CD8-positive, alpha-beta memory T cell (primary cell): ENCODE data around the gene IGF2BP1. TPM values are rescaled to one million over a fixed set of nuclear protein-coding genes. Genes with fewer than 3 reads are reported as not detected.
"Not testable (repeated sequence)": the region's sequence is repeated elsewhere in the genome, so short reads cannot be mapped to it uniquely, and the experiment has no call there.

Experiments used
- CTCF ChIA-PET: fragments of 350-600 bp; sonication (Branson Sonifier 250); formaldehyde crosslinking; loops from one replicate; lab custom pipeline; 2021; ENCODE audit warnings: antibody characterized with exemption; lab: Charles Lee
- POLR2A ChIA-PET: fragments of 350-600 bp; sonication (Branson Sonifier 250); formaldehyde crosslinking; loops from one replicate; lab custom pipeline; 2021; ENCODE audit warnings: antibody characterized with exemption; lab: Charles Lee
- DNase-seq, 5 donors: peaks; one replicate each; pipeline versions ENCODE4 v3.0.0 to v3.0.0-alpha.2; 2020 to 2022; ENCODE audit warnings: mixed read lengths in 1 of 5
- H3K27ac ChIP-seq: one replicate; pipeline ENCODE4 v1.7.0; 2013; ENCODE audit warnings: low read depth, mild to moderate bottlenecking, low read length, moderate library complexity
- H3K27me3 ChIP-seq: 2 replicates; pipeline ENCODE4 v1.7.0; 2013; ENCODE audit warnings: low read length, mild to moderate bottlenecking; ENCODE audit not compliant: insufficient read depth, poor library complexity, severe bottlenecking
- H3K36me3 ChIP-seq: 2 replicates; pipeline ENCODE4 v1.7.0; 2013; ENCODE audit warnings: mild to moderate bottlenecking, low read length, moderate library complexity; ENCODE audit not compliant: insufficient read depth
- H3K4me1 ChIP-seq: 2 replicates; pipeline ENCODE4 v1.7.0; 2013; ENCODE audit warnings: mild to moderate bottlenecking, low read length, moderate library complexity; ENCODE audit not compliant: insufficient read depth
- H3K4me3 ChIP-seq: 2 replicates; pipeline ENCODE4 v1.7.0; 2013; ENCODE audit warnings: mild to moderate bottlenecking, low read length
- H3K9me3 ChIP-seq: 2 replicates; pipeline ENCODE4 v1.7.0; 2013; ENCODE audit warnings: mild to moderate bottlenecking, low read length
- H3K27ac Mint-ChIP-seq, 8 donors: one replicate each; pipeline ENCODE4 v1.8.0; 2020 to 2021; ENCODE audit warnings: mixed read lengths in 8 of 8, mild to moderate bottlenecking in 6 of 8, inconsistent platforms in 3 of 8, moderate library complexity in 3 of 8
- H3K27me3 Mint-ChIP-seq, 2 donors: one replicate each; pipeline ENCODE4 v1.8.0; 2020 to 2021; ENCODE audit warnings: mixed read lengths in 2 of 2, mild to moderate bottlenecking in 1 of 2, moderate library complexity in 1 of 2
- H3K36me3 Mint-ChIP-seq, 3 donors: one replicate each; pipeline ENCODE4 v1.8.0; 2020 to 2021; ENCODE audit warnings: mixed read lengths in 3 of 3, inconsistent platforms in 1 of 3, mild to moderate bottlenecking in 1 of 3
- H3K4me1 Mint-ChIP-seq, 3 donors: one replicate each; pipeline ENCODE4 v1.8.0; 2020 to 2021; ENCODE audit warnings: mixed read lengths in 3 of 3, inconsistent platforms in 1 of 3, mild to moderate bottlenecking in 1 of 3
- H3K4me3 Mint-ChIP-seq, 7 donors: one replicate each; pipeline ENCODE4 v1.8.0; 2020 to 2021; ENCODE audit warnings: mixed read lengths in 7 of 7, mild to moderate bottlenecking in 6 of 7, moderate library complexity in 4 of 7, inconsistent platforms in 2 of 7
- H3K9me3 Mint-ChIP-seq, 5 donors: one replicate each; pipeline ENCODE4 v1.8.0; 2020 to 2022; ENCODE audit warnings: mixed read lengths in 5 of 5, mild to moderate bottlenecking in 3 of 5, moderate library complexity in 2 of 5, inconsistent platforms in 1 of 5
- polyA plus RNA-seq: library from polyadenylated mRNA; unstranded; fragments of 300-500 nt; fragmentation: Illumina TruSeq; gene quantifications from one replicate; pipeline ENCODE4 v1.2.3, GENCODE V29; 2021
- total RNA-seq, 2 experiments: library from RNA; stranded (reverse); gene quantifications; one replicate each; pipeline ENCODE4 v1.2.3, GENCODE V29; 2021

Gene IGF2BP1
- total and polyA plus RNA-seq, 3 experiments from 2014 or later = 0.24 to 0.28 TPM; not detected in 1

DNA sequence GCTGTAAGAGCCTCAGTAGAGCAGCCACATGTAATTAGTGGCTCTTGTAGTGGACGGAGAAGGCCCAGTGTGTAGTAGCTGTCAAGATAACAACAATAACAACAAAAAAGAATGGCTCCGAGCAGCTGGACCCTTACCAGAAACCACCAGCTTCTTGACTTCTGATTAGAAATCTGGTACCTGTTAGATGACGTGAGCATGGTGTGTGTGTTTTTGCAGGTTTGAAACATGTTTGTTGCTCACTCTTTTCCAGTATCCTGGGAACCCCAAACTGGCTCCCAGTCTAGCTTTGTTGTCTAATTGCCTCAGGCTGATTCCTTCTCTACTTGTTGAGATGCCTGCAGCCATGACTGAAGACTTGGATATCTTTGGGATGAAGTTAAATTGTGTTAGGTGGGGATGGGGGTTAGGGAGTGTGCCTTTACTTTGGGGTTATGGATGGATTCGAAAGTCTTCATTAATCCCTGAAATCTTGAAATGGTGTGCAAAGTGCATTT, 21.0 kb downstream of the IGF2BP1 start:
- Histone ChIP-seq H3K36me3 (no peaks in the 10 kb centered on the region), H3K4me1 (no peaks in the 10 kb centered on the region), H3K27ac (no peak overlapping the region), H3K27me3 (peaks cover under 1% of the 10 kb centered on the region), H3K9me3 (no peaks in the 10 kb centered on the region), H3K4me3 (no peak overlapping the region)
- no peak overlapping the region for H3K27ac Mint-ChIP-seq
- H3K4me3 Mint-ChIP-seq = no peak overlapping the region
- ChIA-PET CTCF (no interaction called here), POLR2A (no interaction called here)
- no peaks in the 10 kb centered on the region for H3K4me1 Mint-ChIP-seq
- DNase-seq = no peak
- no peaks in the 10 kb centered on the region for H3K9me3 Mint-ChIP-seq
- H3K27me3 Mint-ChIP-seq = peaks cover 25 to 48% of the 10 kb centered on the region in 2 donors
- H3K36me3 Mint-ChIP-seq = no peaks in the 10 kb centered on the region

DNA sequence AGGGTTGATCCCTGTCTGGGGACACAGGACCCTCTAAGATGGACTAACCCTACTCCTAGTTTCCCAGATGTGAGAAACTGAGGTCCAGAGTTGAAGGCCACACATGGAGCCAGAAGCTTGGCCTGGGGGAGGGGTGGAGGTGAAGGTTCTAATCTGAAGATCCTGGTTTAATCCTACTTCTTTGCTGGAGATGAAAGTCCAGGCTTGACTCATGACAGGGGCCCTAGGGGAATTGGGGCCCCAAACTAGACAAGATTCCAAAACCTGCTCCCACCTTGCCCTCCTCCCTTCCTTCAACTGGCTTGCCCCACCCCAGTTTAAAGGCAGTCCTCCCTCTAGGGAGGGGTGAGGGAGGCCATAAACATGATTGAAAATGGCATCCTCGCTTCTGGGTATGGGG, 21.6 kb downstream of the IGF2BP1 start:
- H3K9me3 ChIP-seq = no peaks in the 10 kb centered on the region
- no peaks in the 10 kb centered on the region for H3K27me3 ChIP-seq
- Mint-ChIP-seq H3K27me3 (peaks cover 26 to 54% of the 10 kb centered on the region in 2 donors), H3K4me1 (no peaks in the 10 kb centered on the region), H3K9me3 (no peaks in the 10 kb centered on the region), H3K36me3 (no peaks in the 10 kb centered on the region), H3K4me3 (no peak overlapping the region), H3K27ac (no peak overlapping the region)
- DNase-seq = no peak
- H3K4me3 ChIP-seq = no peak overlapping the region
- ChIA-PET CTCF (interaction anchor here (1.0 kb wide), 1 partner anchor 11 kb away, joined by 3 read pairs; no protein-coding TSS in a partner anchor), POLR2A (no interaction called here)
- H3K4me1 ChIP-seq = no peaks in the 10 kb centered on the region
- no peaks in the 10 kb centered on the region for H3K36me3 ChIP-seq
- H3K27ac ChIP-seq = no peak overlapping the region

DNA sequence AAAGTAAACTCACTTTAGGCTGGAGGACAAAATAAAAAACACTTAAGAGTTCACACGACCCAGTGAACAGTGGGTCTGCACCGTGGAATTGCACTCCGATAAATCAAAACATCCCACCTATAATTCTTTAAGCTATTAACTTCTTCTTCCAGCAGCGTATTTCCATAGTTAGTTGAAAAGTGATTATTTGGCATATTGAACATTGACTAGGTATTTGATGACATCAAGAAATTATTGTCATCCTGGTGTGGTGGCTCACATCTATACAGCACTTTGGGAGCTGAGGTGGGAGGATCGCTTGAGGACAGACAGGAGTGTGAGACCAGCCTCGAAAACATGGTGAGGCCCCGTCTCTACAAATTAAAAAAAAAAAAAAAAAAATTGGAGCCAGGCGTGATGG, 23.4 kb downstream of the IGF2BP1 start:
- no peak overlapping the region for H3K4me3 Mint-ChIP-seq
- H3K27me3 ChIP-seq = no peaks in the 10 kb centered on the region
- DNase-seq = no peak
- no peaks in the 10 kb centered on the region for H3K36me3 Mint-ChIP-seq
- H3K4me3 ChIP-seq = no peak overlapping the region
- CTCF ChIA-PET = interaction anchor here (0.6 kb wide), 1 partner anchor 54 kb away, joined by 3 read pairs; no protein-coding TSS in a partner anchor
- no peaks in the 10 kb centered on the region for H3K36me3 ChIP-seq
- no peak overlapping the region for H3K27ac Mint-ChIP-seq
- H3K4me1 Mint-ChIP-seq = no peaks in the 10 kb centered on the region
- H3K9me3 ChIP-seq = no peaks in the 10 kb centered on the region
- H3K27ac ChIP-seq = no peak overlapping the region
- H3K4me1 ChIP-seq = no peaks in the 10 kb centered on the region
- peaks cover 14 to 52% of the 10 kb centered on the region in 2 donors for H3K27me3 Mint-ChIP-seq
- POLR2A ChIA-PET = no interaction called here
- no peaks in the 10 kb centered on the region for H3K9me3 Mint-ChIP-seq

DNA sequence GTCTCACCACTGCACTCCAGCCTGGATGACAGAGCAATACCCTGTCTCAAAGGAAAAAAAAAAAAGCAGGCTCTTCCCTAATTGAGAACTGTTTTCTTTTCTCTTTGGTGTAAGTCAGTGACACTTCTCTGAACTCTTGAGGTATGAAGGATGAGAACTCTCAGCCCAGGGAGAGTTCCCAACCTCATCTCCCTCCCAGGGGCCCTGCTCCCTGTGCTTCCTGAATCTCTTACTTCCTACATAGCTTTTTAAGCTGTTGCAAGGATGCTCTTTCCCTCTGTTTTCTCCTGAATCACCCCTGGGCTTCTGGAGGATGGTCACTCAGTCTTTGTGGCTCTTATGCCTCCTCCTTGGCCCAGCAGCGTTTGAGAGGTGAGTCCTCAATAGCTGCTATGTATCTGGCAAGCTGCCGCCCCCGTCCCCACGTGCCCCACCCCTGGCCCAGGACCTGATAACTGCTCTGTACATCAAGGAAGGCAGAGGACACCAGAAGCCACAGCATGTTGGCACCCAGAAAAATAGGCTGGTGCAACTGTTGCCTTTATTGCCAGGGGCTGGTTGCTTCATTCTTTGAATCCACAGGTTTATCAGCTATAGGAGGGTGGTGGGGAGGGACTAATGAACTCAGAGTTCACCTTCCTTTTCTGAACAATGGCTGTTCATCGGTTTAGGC, 24.0 kb downstream of the IGF2BP1 start:
- Mint-ChIP-seq H3K36me3 (no peaks in the 10 kb centered on the region), H3K27me3 (peaks cover 14 to 45% of the 10 kb centered on the region in 2 donors), H3K4me1 (no peaks in the 10 kb centered on the region), H3K4me3 (no peak overlapping the region), H3K27ac (no peak overlapping the region), H3K9me3 (no peaks in the 10 kb centered on the region)
- ChIA-PET CTCF (no interaction called here), POLR2A (no interaction called here)
- no peak overlapping the region for H3K27ac ChIP-seq
- DNase-seq = no peak
- no peaks in the 10 kb centered on the region for H3K4me1 ChIP-seq
- H3K4me3 ChIP-seq = no peak overlapping the region
- H3K36me3 ChIP-seq = no peaks in the 10 kb centered on the region
- H3K9me3 ChIP-seq = no peaks in the 10 kb centered on the region
- H3K27me3 ChIP-seq = no peaks in the 10 kb centered on the region

DNA sequence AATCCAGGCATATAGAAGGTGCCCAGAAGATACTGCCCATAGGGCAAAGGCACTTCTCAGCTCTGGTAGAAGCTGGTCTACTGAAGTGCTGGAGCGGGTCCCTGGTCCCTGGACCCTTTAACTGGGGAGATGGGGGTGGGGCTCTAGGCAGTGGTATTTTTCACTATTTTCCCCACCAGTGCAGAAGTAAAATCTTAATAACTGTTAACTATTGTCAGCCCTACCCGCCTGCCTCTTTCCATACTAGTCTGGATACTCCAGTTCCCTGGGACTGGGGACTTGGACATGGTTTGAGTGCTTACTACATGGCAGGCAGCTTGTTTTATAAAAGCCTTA, 24.6 kb downstream of the IGF2BP1 start:
- POLR2A ChIA-PET = no interaction called here
- H3K9me3 Mint-ChIP-seq = no peaks in the 10 kb centered on the region

DNA sequence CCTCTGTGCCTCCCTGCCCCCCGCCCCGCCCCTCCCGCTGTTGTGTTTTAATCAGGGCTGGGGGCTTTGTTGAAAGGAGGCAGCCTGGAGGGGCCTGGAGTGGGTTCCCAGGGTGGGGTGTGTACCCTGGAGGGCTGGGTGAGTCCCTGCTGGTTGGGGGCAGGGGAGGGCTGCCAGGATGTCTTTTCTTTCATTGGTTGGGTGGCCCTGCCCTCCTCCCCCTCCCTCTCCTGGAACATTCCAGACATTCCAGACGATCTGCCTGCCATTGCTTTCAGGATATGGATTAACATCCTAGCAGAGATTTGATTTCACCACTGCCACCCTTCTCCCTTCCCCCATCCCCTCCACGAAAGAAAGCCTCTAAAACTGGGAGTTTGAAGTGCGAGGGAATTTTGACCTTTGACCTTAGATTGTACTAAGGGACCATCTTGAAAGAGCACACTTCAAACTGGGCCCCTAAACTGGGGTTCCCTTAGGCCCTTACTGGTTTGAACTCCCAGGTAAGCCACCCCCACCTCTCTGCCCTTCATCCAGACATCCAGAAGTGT, 25.3 kb downstream of the IGF2BP1 start:
- H3K27ac Mint-ChIP-seq = no peak overlapping the region
- H3K4me1 ChIP-seq = no peaks in the 10 kb centered on the region
- no peak overlapping the region for H3K27ac ChIP-seq
- no peak overlapping the region for H3K4me3 Mint-ChIP-seq
- no peaks in the 10 kb centered on the region for H3K36me3 ChIP-seq
- ChIA-PET POLR2A (no interaction called here), CTCF (no interaction called here)
- H3K9me3 Mint-ChIP-seq = no peaks in the 10 kb centered on the region
- no peaks in the 10 kb centered on the region for H3K36me3 Mint-ChIP-seq
- H3K27me3 Mint-ChIP-seq = peaks cover 14 to 46% of the 10 kb centered on the region in 2 donors
- no peaks in the 10 kb centered on the region for H3K4me1 Mint-ChIP-seq
- no peaks in the 10 kb centered on the region for H3K9me3 ChIP-seq
- H3K27me3 ChIP-seq = no peaks in the 10 kb centered on the region
- no peak overlapping the region for H3K4me3 ChIP-seq
- no peak for DNase-seq

More for the DNA sequence above, 24.6 kb downstream of the IGF2BP1 start:
- Histone ChIP-seq H3K27ac (no peak overlapping the region), H3K4me3 (no peak overlapping the region), H3K36me3 (no peaks in the 10 kb centered on the region), H3K9me3 (no peaks in the 10 kb centered on the region), H3K4me1 (no peaks in the 10 kb centered on the region), H3K27me3 (no peaks in the 10 kb centered on the region)
- no peak overlapping the region for H3K27ac Mint-ChIP-seq
- CTCF ChIA-PET = no interaction called here
- peaks cover 15 to 44% of the 10 kb centered on the region in 2 donors for H3K27me3 Mint-ChIP-seq
- DNase-seq = no peak
- no peaks in the 10 kb centered on the region for H3K36me3 Mint-ChIP-seq
- no peak overlapping the region for H3K4me3 Mint-ChIP-seq
- H3K4me1 Mint-ChIP-seq = no peaks in the 10 kb centered on the region

DNA sequence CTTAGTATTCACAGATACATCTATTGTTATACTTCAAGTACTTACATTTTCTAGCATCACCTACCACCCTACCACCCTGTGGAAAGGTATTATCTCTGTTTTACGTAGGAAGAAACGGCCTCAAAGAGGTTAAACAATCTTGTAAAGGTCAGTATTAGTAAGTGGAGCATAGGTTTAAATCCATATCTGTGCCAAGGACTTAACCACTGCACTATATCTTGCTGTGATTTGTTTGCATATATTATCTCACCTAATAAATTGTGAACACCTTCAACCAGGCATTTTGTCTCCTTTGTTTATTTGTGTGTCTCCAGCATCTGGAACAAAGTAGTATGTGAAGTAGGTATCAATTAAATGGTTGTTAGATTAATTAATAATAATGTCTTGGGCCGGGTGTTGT, 27.3 kb downstream of the IGF2BP1 start:
- Histone ChIP-seq H3K9me3 (no peaks in the 10 kb centered on the region), H3K4me3 (no peak overlapping the region), H3K36me3 (no peaks in the 10 kb centered on the region), H3K4me1 (no peaks in the 10 kb centered on the region), H3K27me3 (no peaks in the 10 kb centered on the region), H3K27ac (no peak overlapping the region)
- CTCF ChIA-PET = no interaction called here
- no peak overlapping the region for H3K27ac Mint-ChIP-seq
- H3K9me3 Mint-ChIP-seq = no peaks in the 10 kb centered on the region
- POLR2A ChIA-PET = no interaction called here
- no peak overlapping the region for H3K4me3 Mint-ChIP-seq
- peaks cover 11 to 37% of the 10 kb centered on the region in 2 donors for H3K27me3 Mint-ChIP-seq
- no peaks in the 10 kb centered on the region for H3K4me1 Mint-ChIP-seq
- H3K36me3 Mint-ChIP-seq = no peaks in the 10 kb centered on the region
- DNase-seq = no peak

DNA sequence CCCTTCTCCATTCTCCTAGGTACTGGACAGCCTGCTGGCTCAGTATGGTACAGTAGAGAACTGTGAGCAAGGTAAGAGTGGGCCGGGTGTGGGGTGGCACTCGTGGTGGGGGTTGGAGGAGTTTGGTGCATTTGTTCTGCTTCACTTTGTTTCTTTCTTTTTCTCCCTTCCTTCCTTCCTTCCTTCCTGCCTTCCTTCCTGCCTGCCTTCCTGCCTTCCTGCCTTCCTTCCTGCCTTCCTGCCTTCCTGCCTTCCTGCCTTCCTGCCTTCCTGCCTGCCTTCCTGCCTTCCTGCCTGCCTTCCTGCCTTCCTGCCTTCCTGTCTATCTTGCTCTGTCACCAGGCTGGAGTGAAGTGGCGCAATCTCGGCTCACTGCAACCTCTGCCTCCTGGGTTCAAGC, 29.3 kb downstream of the IGF2BP1 start:
- CTCF ChIA-PET, H3K36me3 ChIP-seq, H3K9me3 Mint-ChIP-seq, H3K4me1 ChIP-seq, H3K27ac Mint-ChIP-seq, H3K4me1 Mint-ChIP-seq, H3K9me3 ChIP-seq, H3K27me3 ChIP-seq, H3K4me3 ChIP-seq, H3K27ac ChIP-seq, POLR2A ChIA-PET, H3K36me3 Mint-ChIP-seq, DNase-seq, H3K4me3 Mint-ChIP-seq: not testable (repeated sequence)
- peaks cover 12 to 28% of the 10 kb centered on the region in 2 donors for H3K27me3 Mint-ChIP-seq
